IMR-90 (cell line): ENCODE results near the gene RELN. TPM values are rescaled to one million over a fixed set of nuclear protein-coding genes. Genes with fewer than 3 reads are reported as not detected.

Source experiments
- ATAC-seq: fragments of 200-7000 bp; cut with Tn5 transposase; 2 replicates; pipeline ENCODE4 v1.9.1; 2020; ENCODE audit warnings: low read depth, mild to moderate bottlenecking, moderate library complexity
- BruUV-seq: library from RNA; stranded (reverse); fragments of 400-500 nt; replicated peaks from 2 replicates; lab custom pipeline; 2021; lab: Mats Ljungman, UMichigan
- CTCF ChIA-PET: fragments of 300-600 bp; formaldehyde crosslinking; extraction: SDS; loops from one replicate; lab custom pipeline; 2021; ENCODE audit warnings: antibody characterized with exemption; lab: Yijun Ruan, JAX
- POLR2A ChIA-PET: fragments of 300-600 bp; sonication (Branson Sonifier 250); formaldehyde crosslinking; loops from one replicate; lab custom pipeline; 2022; ENCODE audit warnings: antibody characterized with exemption; ENCODE audit not compliant: unreplicated experiment; lab: Charles Lee
- DNase-seq: peaks from one replicate; pipeline ENCODE4 v3.0.0; 2013
- H2AFZ ChIP-seq: replicated peaks from 2 replicates; pipeline ENCODE3; 2013; ENCODE audit warnings: low read length, mild to moderate bottlenecking; ENCODE audit not compliant: poor library complexity
- H2AK5ac ChIP-seq: 2 replicates; pipeline ENCODE4 v1.6.1; 2013; ENCODE audit warnings: low read depth, low read length, inconsistent platforms
- H2AK9ac ChIP-seq: replicated peaks from 2 replicates; pipeline ENCODE3; 2013; ENCODE audit warnings: mild to moderate bottlenecking, low read depth, low read length, moderate library complexity; ENCODE audit not compliant: poor library complexity
- H2BK120ac ChIP-seq: 2 replicates; pipeline ENCODE4 v1.6.1; 2013; ENCODE audit warnings: low read depth, low read length, inconsistent platforms
- H2BK15ac ChIP-seq: 3 replicates; pipeline ENCODE4 v1.6.1; 2013; ENCODE audit warnings: low read depth, low read length, inconsistent platforms
- H2BK20ac ChIP-seq: 2 replicates; pipeline ENCODE4 v1.6.1; 2013; ENCODE audit warnings: low read depth, mild to moderate bottlenecking, inconsistent platforms, low read length, moderate library complexity
- H2BK5ac ChIP-seq: 2 replicates; pipeline ENCODE4 v1.6.1; 2013; ENCODE audit warnings: mild to moderate bottlenecking, low read depth, low read length, inconsistent platforms; ENCODE audit not compliant: poor library complexity, severe bottlenecking
- H3K14ac ChIP-seq: replicated peaks from 2 replicates; pipeline ENCODE4 v1.6.1; 2013; ENCODE audit warnings: low read depth, low read length, inconsistent platforms
- H3K18ac ChIP-seq: 2 replicates; pipeline ENCODE4 v1.6.1; 2013; ENCODE audit warnings: low read depth, low read length, control low read depth
- H3K23ac ChIP-seq: 2 replicates; pipeline ENCODE4 v1.6.1; 2013; ENCODE audit warnings: low read depth, low read length, inconsistent platforms
- H3K27ac ChIP-seq: 2 replicates; pipeline ENCODE4 v1.5.1; 2013; ENCODE audit warnings: mild to moderate bottlenecking, control low read depth, low read length; ENCODE audit not compliant: insufficient read depth
- H3K27me3 ChIP-seq: 2 replicates; pipeline ENCODE4 v1.6.1; 2013; ENCODE audit warnings: low read length; ENCODE audit not compliant: control insufficient read depth, insufficient read depth
- H3K36me3 ChIP-seq: 2 replicates; pipeline ENCODE4 v1.6.1; 2013; ENCODE audit warnings: low read length, mixed read lengths; ENCODE audit not compliant: control insufficient read depth, insufficient read depth
- H3K4ac ChIP-seq: 2 replicates; pipeline ENCODE4 v1.6.1; 2013; ENCODE audit warnings: low read depth, low read length, inconsistent platforms
- H3K4me1 ChIP-seq: 2 replicates; pipeline ENCODE4 v1.6.1; 2013; ENCODE audit warnings: low read length, mixed read lengths; ENCODE audit not compliant: control insufficient read depth, insufficient read depth
- H3K4me2 ChIP-seq: 2 replicates; pipeline ENCODE4 v1.6.1; 2013; ENCODE audit warnings: low read depth, mild to moderate bottlenecking, control low read depth, low read length, moderate library complexity
- H3K4me3 ChIP-seq: 2 replicates; pipeline ENCODE4 v1.5.1; 2013; ENCODE audit warnings: low read depth, mild to moderate bottlenecking, control low read depth, low read length, moderate library complexity; ENCODE audit not compliant: insufficient read depth
- H3K56ac ChIP-seq: 2 replicates; pipeline ENCODE4 v1.6.1; 2013; ENCODE audit warnings: low read length, inconsistent platforms; ENCODE audit not compliant: insufficient read depth; ENCODE audit errors: extremely low read depth
- H3K79me1 ChIP-seq, 2 experiments: 2 replicates each; pipeline ENCODE4 v1.6.1; 2013; ENCODE audit warnings: low read length in 2 of 2, inconsistent platforms in 1 of 2, low read depth in 1 of 2
- H3K9ac ChIP-seq: 2 replicates; pipeline ENCODE4 v1.6.1; 2013; ENCODE audit warnings: low read depth, low read length, control low read depth
- H3K9me1 ChIP-seq: 2 replicates; pipeline ENCODE4 v1.6.1; 2013; ENCODE audit warnings: low read length, inconsistent platforms; ENCODE audit not compliant: insufficient read depth
- H3K9me3 ChIP-seq: 2 replicates; pipeline ENCODE4 v1.6.1; 2013; ENCODE audit warnings: low read length; ENCODE audit not compliant: control insufficient read depth, insufficient read depth
- H4K20me1 ChIP-seq: 2 replicates; pipeline ENCODE4 v1.6.1; 2013; ENCODE audit warnings: low read length, inconsistent platforms; ENCODE audit not compliant: insufficient read depth
- H4K5ac ChIP-seq: 2 replicates; pipeline ENCODE4 v1.6.1; 2013; ENCODE audit warnings: mild to moderate bottlenecking, low read depth, low read length, control low read depth
- H4K8ac ChIP-seq, 2 experiments: 2 replicates each; pipeline ENCODE4 v1.6.1; 2013; ENCODE audit warnings: low read depth in 2 of 2, low read length in 2 of 2, control low read depth in 1 of 2, inconsistent platforms in 1 of 2
- H4K91ac ChIP-seq: 2 replicates; pipeline ENCODE4 v1.6.1; 2013; ENCODE audit warnings: low read depth, low read length, inconsistent platforms; ENCODE audit not compliant: insufficient read depth
- BHLHE40 ChIP-seq: fragments of 150-350 bp; IDR thresholded peaks from 2 replicates; pipeline ENCODE4 v1.6.1; 2016; ENCODE audit warnings: mild to moderate bottlenecking, low read depth, low read length
- CEBPB ChIP-seq: IDR thresholded peaks from 2 replicates; pipeline ENCODE4 v1.6.1; 2012; ENCODE audit warnings: low read depth, low read length, improper control_type of control experiment
- CHD1 ChIP-seq: IDR thresholded peaks from 2 replicates; pipeline ENCODE4 v1.6.1; 2012; ENCODE audit warnings: low read depth, low read length, improper control_type of control experiment
- FOS ChIP-seq: fragments of 150-350 bp; IDR thresholded peaks from 2 replicates; pipeline ENCODE4 v1.6.1; 2016; ENCODE audit warnings: low read depth, low read length
- MAFK ChIP-seq: IDR thresholded peaks from 2 replicates; pipeline ENCODE4 v1.6.1; 2012; ENCODE audit warnings: low read depth, low read length, improper control_type of control experiment
- MXI1 ChIP-seq: IDR thresholded peaks from 2 replicates; pipeline ENCODE4 v1.6.1; 2012; ENCODE audit warnings: low read depth, mild to moderate bottlenecking, low read length, moderate library complexity, borderline replicate concordance
- NFE2L2 ChIP-seq: fragments of 150-350 bp; IDR thresholded peaks from 2 replicates; pipeline ENCODE4 v1.6.1; 2016; ENCODE audit warnings: low read depth, mild to moderate bottlenecking, low read length
- POLR2A ChIP-seq: IDR thresholded peaks from 2 replicates; pipeline ENCODE4 v1.6.1; 2012; ENCODE audit warnings: mild to moderate bottlenecking, low read depth, low read length
- RAD21 ChIP-seq: IDR thresholded peaks from 2 replicates; pipeline ENCODE4 v1.6.1; 2012; ENCODE audit warnings: low read length, improper control_type of control experiment
- RFX5 ChIP-seq: IDR thresholded peaks from 2 replicates; pipeline ENCODE4 v1.8.0; 2012; ENCODE audit warnings: low read depth, mild to moderate bottlenecking, low read length, moderate library complexity
- SMC3 ChIP-seq: fragments of 150-350 bp; IDR thresholded peaks from 2 replicates; pipeline ENCODE4 v1.6.1; 2016; ENCODE audit warnings: low read depth, mild to moderate bottlenecking, antibody characterized with exemption, low read length, moderate library complexity
- WGBS, 2 experiments: methylation state at CpG; one replicate each; pipeline versions ENCODE4 v1.1.5 to v1.1.7; 2013; ENCODE audit warnings: missing lambda C conversion rate in 2 of 2; ENCODE audit not compliant: insufficient read length in 1 of 2; ENCODE audit errors: extremely low coverage in 2 of 2; 5-methylcytosine and 5-hydroxymethylcytosine counted together
- dilution Hi-C: fragments of 300-500 bp; cut with HindIII; formaldehyde crosslinking; loops from one replicate; pipeline ENCODE4 v1.14.3; 2018; ENCODE audit warnings: low sequenced_read_pairs; ENCODE audit not compliant: unreplicated experiment
- in situ Hi-C: fragments of 300-500 bp; cut with MboI; formaldehyde crosslinking; loops from 3 replicates; pipeline ENCODE4 v1.14.3; 2019; ENCODE audit warnings: low sequenced_read_pairs, inconsistent platforms, mixed read lengths
- intact Hi-C: fragments of 100-400 bp; cut with micrococcal nuclease; formaldehyde crosslinking; loops from 2 replicates; pipeline ENCODE4 v1.10.0; 2022
- polyA plus RNA-seq, 3 experiments: library from polyadenylated mRNA; depleted of rRNA; stranded (reverse); fragments of >200 nt; gene quantifications; 2 replicates each; pipeline ENCODE4 v1.2.3, GENCODE V29; 2012; ENCODE audit warnings: low replicate concordance in 1 of 3
- total RNA-seq: library from RNA; depleted of rRNA; stranded (reverse); fragments of >200 nt; gene quantifications from 2 replicates; pipeline ENCODE4 v1.2.3, GENCODE V29; 2012
- TF ChIP-seq, protein P1 (sequence below): fragments of 150-350 bp; IDR thresholded peaks from 2 replicates; pipeline ENCODE4 v1.6.1; 2017; ENCODE audit warnings: mild to moderate bottlenecking, antibody characterized with exemption, low read length, low read depth
- TF ChIP-seq, protein P2 (sequence below): conservative IDR thresholded peaks from 2 replicates; pipeline ENCODE4 v1.5.1; 2012; ENCODE audit warnings: mild to moderate bottlenecking, low read depth, low read length, improper control_type of control experiment
- TF ChIP-seq, protein P3 (sequence below): fragments of 150-350 bp; IDR thresholded peaks from 2 replicates; pipeline ENCODE4 v1.6.1; 2016; ENCODE audit warnings: low read depth, mild to moderate bottlenecking, low read length, moderate library complexity, borderline replicate concordance

Gene RELN
- total and polyA plus RNA-seq, 2 of the 4 experiments (the other 2 are of a cell fraction), result 14.7 to 23.7 TPM

DNA sequence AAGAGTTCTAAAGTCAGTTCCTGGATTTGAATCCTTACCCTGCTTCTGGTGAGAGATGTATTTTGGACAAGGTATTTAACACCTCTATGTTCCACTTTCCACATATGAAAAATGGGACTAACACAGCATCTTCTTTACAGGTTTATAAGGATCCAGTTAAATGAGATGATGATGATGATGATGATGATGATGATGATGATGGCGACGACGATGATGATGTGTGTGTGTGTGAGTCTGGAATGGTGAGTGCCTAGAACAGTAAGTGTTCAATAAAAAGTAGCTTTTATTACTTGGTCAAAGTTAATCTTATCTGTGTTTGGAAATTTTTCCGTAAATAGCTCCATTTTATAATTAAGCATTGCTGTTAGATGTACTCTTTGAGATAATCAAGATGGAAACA is 295.2 kb downstream of the RELN start:
- Histone ChIP-seq H3K9ac (no peak overlapping the region), H3K23ac (no peak overlapping the region), H3K4ac (no peak overlapping the region), H3K27ac (no peak overlapping the region), H4K5ac (no peak overlapping the region), H3K27me3 (no peaks in the 10 kb centered on the region), H2BK5ac (no peak overlapping the region), H3K4me2 (no peak overlapping the region), H3K18ac (no peak overlapping the region), H3K4me3 (no peak overlapping the region), H3K4me1 (peaks cover 6% of the 10 kb centered on the region), H4K91ac (no peak overlapping the region), H2BK120ac (no peak overlapping the region), H3K9me3 (no peaks in the 10 kb centered on the region), H3K9me1 (no peaks in the 10 kb centered on the region; the same call in 1 of the 2 replicates), H4K20me1 (no peaks in the 10 kb centered on the region), H3K79me1 (no peaks in the 10 kb centered on the region), H2AK9ac (no peak overlapping the region), H3K56ac (no peak overlapping the region), H3K14ac (no peak overlapping the region), H3K36me3 (0 out of 2 replicates have a peak, but pooled peaks cover 3% of the 10 kb centered on the region), H2AFZ (no peak overlapping the region), H2AK5ac (no peak overlapping the region), H2BK15ac (no peak overlapping the region), H2BK20ac (no peak overlapping the region), H4K8ac (no peak overlapping the region)
- WGBS, 2 experiments, result no CpG with 5 or more reads among the region's 4 CpGs
- no peak for ATAC-seq
- CTCF ChIA-PET, result no interaction called here
- dilution Hi-C loops, result no loop called here
- BruUV-seq, result no TSS peak
- in situ Hi-C loops, result no loop called here
- no peak for TF ChIP-seq POLR2A
- TF ChIP-seq MXI1, result no peak
- no peak for TF ChIP-seq SMC3
- no peak for TF ChIP-seq FOS
- TF ChIP-seq CHD1, result no peak
- TF ChIP-seq RFX5, result no peak
- TF ChIP-seq, protein P1, sequence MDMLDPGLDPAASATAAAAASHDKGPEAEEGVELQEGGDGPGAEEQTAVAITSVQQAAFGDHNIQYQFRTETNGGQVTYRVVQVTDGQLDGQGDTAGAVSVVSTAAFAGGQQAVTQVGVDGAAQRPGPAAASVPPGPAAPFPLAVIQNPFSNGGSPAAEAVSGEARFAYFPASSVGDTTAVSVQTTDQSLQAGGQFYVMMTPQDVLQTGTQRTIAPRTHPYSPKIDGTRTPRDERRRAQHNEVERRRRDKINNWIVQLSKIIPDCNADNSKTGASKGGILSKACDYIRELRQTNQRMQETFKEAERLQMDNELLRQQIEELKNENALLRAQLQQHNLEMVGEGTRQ, result no peak
- TF ChIP-seq, protein P2, sequence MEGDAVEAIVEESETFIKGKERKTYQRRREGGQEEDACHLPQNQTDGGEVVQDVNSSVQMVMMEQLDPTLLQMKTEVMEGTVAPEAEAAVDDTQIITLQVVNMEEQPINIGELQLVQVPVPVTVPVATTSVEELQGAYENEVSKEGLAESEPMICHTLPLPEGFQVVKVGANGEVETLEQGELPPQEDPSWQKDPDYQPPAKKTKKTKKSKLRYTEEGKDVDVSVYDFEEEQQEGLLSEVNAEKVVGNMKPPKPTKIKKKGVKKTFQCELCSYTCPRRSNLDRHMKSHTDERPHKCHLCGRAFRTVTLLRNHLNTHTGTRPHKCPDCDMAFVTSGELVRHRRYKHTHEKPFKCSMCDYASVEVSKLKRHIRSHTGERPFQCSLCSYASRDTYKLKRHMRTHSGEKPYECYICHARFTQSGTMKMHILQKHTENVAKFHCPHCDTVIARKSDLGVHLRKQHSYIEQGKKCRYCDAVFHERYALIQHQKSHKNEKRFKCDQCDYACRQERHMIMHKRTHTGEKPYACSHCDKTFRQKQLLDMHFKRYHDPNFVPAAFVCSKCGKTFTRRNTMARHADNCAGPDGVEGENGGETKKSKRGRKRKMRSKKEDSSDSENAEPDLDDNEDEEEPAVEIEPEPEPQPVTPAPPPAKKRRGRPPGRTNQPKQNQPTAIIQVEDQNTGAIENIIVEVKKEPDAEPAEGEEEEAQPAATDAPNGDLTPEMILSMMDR, result no peak
- TF ChIP-seq MAFK, result no peak
- TF ChIP-seq RAD21, result no peak
- TF ChIP-seq NFE2L2, result no peak
- TF ChIP-seq BHLHE40, result no peak
- no peak for TF ChIP-seq CEBPB
- TF ChIP-seq, protein P3, sequence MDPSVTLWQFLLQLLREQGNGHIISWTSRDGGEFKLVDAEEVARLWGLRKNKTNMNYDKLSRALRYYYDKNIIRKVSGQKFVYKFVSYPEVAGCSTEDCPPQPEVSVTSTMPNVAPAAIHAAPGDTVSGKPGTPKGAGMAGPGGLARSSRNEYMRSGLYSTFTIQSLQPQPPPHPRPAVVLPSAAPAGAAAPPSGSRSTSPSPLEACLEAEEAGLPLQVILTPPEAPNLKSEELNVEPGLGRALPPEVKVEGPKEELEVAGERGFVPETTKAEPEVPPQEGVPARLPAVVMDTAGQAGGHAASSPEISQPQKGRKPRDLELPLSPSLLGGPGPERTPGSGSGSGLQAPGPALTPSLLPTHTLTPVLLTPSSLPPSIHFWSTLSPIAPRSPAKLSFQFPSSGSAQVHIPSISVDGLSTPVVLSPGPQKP, result no peak
- POLR2A ChIA-PET, result no interaction called here
- no peak for DNase-seq
- intact Hi-C loops, result no loop called here
